Activated T-helper 17 cell treated with anti-CD3 and anti-CD28 coated beads, Interleukin-2, amount 50 U/mL, for 72 hours (primary cell): ENCODE measurements around the gene UFD1. TPM values are rescaled to one million over a fixed set of nuclear protein-coding genes. Genes with fewer than 3 reads are reported as not detected.

Source experiments
- ATAC-seq: fragments of 150-1000 bp; cut with Tn5 transposase; replicated peaks from 2 replicates; pipeline ENCODE4 v1.10.0; 2021; ENCODE audit warnings: mild to moderate bottlenecking, moderate library complexity
- H3K27ac Mint-ChIP-seq: one replicate; pipeline ENCODE4 v1.8.0; 2022; ENCODE audit warnings: mixed read lengths
- H3K27me3 Mint-ChIP-seq: one replicate; pipeline ENCODE4 v1.8.0; 2022; ENCODE audit warnings: mixed read lengths
- H3K36me3 Mint-ChIP-seq: one replicate; pipeline ENCODE4 v1.8.0; 2022; ENCODE audit warnings: low read depth, mild to moderate bottlenecking, mixed read lengths
- H3K4me1 Mint-ChIP-seq: one replicate; pipeline ENCODE4 v1.8.0; 2022; ENCODE audit warnings: mixed read lengths
- H3K4me3 Mint-ChIP-seq: one replicate; pipeline ENCODE4 v1.8.0; 2022; ENCODE audit warnings: mild to moderate bottlenecking, mixed read lengths
- H3K9me3 Mint-ChIP-seq: one replicate; pipeline ENCODE4 v1.8.0; 2022; ENCODE audit warnings: mixed read lengths
- total RNA-seq, 2 donors: library from RNA; stranded (reverse); gene quantifications; one replicate each; pipeline ENCODE4 v1.2.3, GENCODE V29; 2022

Gene UFD1
- total RNA-seq, 2 donors from 2014 or later: 56.0 to 93.5 TPM

DNA sequence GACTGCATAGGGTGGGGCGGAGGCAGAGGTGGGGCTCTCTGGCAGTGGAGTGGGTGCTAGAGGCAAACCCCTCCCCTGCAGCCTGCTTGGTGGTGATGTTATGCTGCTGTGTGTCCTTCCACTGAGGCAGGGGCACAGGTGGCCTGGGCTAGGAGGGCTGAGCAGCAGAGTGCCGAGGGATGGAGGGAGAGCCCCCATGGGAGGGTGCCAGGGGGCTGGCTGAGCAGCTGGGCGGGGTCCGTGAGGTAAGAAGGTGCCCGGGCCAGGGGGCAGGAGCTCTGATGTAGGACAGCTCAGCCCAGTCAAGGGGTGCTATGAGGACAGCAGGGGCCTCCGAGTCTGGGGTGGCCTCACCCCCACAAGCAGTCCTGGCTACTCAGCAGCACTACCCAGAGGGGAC, 41.0 kb upstream of the UFD1 start:
- peaks cover 15% of the 10 kb centered on the region for H3K36me3 Mint-ChIP-seq
- H3K9me3 Mint-ChIP-seq: no peaks in the 10 kb centered on the region
- ATAC-seq: no peak
- H3K27ac Mint-ChIP-seq: no peak overlapping the region
- peaks cover 4% of the 10 kb centered on the region for H3K27me3 Mint-ChIP-seq
- H3K4me1 Mint-ChIP-seq: no peaks in the 10 kb centered on the region
- no peak overlapping the region for H3K4me3 Mint-ChIP-seq

DNA sequence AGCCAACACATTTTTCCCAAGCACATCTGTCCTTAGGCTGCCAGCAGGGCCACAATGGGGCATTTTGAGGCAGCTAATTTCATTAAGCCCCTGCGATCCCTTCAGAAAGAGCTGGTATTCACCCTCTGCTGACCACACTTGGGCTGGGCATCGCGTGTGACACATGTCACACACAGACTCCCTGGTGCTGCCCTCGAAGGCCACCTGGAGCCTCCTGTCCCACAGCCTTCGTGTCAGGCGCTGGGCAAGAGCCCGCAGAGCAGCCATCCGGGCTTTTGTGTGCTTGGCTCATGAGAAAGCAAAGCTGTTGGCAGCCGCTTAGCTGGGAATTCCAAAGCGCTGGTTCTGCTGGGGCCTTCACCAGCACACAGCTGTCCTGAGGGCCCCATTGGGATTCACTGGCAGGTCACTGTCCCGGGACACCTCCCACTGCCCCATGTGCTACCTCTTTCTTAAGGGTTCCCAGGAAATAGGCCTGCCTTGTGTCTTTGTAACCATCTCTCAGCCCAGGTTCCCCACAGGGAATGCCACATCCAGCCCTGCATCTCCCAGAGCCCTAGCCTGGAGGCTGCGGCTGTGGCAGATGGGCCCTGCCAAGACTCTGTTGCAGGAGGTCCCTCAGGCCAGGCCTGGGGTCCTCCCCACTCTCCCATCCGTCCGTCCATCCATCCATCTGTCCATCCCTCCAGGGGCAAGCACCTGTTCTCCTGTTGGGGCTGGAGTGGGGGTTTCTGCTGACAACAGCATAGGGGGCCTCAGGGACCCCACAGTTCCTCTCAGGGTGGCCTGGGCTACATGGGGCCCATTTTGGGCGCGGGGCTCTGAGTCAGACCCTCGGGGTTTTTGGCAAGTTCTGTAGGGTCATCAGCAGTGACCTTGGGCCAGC, 40.3 kb upstream of the UFD1 start:
- H3K9me3 Mint-ChIP-seq: no peaks in the 10 kb centered on the region
- no peaks in the 10 kb centered on the region for H3K27me3 Mint-ChIP-seq
- H3K4me3 Mint-ChIP-seq: no peak overlapping the region
- H3K27ac Mint-ChIP-seq: no peak overlapping the region
- H3K4me1 Mint-ChIP-seq: no peaks in the 10 kb centered on the region
- ATAC-seq: no peak
- H3K36me3 Mint-ChIP-seq: peaks cover 17% of the 10 kb centered on the region

DNA sequence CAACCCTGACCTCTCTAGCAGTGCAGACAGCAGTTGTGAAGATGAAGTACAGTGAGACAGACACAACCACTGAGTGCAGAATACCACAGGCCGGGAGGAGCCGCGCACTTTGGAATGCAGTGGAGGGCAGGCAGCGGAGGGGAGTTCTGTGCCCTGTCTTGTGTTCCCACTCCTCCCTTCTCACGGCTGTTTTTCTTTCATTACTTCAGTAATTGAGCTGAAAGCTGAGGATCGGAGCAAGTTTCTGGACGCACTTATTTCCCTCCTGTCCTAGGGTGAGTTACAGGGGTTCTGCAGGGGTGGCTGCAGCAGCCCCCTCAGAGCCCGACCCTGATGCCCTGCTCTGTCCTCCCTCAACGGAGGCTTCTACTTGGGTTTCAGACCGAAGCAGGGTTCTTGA, 39.6 kb upstream of the UFD1 start:
- Mint-ChIP-seq H3K4me1 (no peaks in the 10 kb centered on the region), H3K27ac (no peak overlapping the region), H3K4me3 (no peak overlapping the region), H3K36me3 (peaks cover 24% of the 10 kb centered on the region), H3K27me3 (no peaks in the 10 kb centered on the region), H3K9me3 (no peaks in the 10 kb centered on the region)
- ATAC-seq: no peak

DNA sequence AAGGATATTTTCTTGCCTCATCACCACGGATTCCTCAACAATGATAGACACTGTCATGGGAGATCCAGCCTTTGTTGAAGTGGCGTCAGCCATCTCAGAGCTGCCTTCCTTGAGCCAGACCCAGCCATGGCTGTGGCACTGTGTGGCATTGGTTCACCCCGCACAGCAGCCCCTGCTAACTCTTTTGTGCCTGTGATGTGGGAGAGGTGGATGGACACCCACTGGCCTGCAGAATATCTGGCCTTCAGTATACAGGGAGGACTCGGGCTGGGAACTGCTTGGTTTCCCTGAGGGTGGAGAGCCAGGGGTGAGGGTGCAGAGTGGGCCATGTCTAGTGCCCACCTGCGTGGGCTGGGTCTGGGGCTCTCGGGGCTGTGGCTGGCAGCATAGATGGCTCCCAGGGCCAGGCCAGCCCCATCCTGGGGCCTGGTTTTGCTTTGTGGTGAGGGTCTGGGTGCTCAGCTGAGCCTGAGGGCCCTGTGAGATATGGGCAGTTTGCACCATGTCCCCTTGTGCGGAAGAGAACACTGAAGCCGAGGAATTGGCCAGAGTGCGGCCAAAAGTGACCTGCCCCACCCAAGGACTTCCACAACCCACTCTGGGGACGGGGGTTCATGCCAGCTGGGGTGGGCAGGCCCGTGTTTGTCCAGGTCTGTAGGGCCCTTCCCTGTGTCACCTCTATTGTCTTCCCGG, 39.1 kb upstream of the UFD1 start:
- H3K4me3 Mint-ChIP-seq: no peak overlapping the region
- no peaks in the 10 kb centered on the region for H3K9me3 Mint-ChIP-seq
- H3K4me1 Mint-ChIP-seq: no peaks in the 10 kb centered on the region

DNA sequence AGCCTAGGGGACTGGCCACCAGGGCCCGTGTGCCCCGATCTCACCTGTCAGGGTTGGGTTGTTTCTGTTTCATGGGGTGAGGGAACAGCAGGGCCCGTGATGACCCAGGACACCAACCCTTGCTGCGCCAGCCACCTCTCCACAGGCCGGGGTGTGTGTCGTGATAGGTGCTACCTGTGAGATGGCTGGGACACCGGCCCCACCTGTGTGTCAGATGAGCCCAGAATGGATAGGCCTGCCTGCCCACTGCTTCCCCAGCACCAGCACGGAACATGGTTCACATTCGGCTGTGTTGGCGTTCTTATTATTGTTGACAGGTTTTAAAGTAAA, 38.1 kb upstream of the UFD1 start:
- Mint-ChIP-seq H3K27ac (no peak overlapping the region), H3K27me3 (no peaks in the 10 kb centered on the region), H3K4me1 (no peaks in the 10 kb centered on the region), H3K4me3 (no peak overlapping the region), H3K36me3 (peaks cover 39% of the 10 kb centered on the region), H3K9me3 (no peaks in the 10 kb centered on the region)
- no peak for ATAC-seq

More for the DNA sequence above, 39.1 kb upstream of the UFD1 start:
- peaks cover 30% of the 10 kb centered on the region for H3K36me3 Mint-ChIP-seq
- no peaks in the 10 kb centered on the region for H3K27me3 Mint-ChIP-seq
- no peak for ATAC-seq
- H3K27ac Mint-ChIP-seq: no peak overlapping the region

DNA sequence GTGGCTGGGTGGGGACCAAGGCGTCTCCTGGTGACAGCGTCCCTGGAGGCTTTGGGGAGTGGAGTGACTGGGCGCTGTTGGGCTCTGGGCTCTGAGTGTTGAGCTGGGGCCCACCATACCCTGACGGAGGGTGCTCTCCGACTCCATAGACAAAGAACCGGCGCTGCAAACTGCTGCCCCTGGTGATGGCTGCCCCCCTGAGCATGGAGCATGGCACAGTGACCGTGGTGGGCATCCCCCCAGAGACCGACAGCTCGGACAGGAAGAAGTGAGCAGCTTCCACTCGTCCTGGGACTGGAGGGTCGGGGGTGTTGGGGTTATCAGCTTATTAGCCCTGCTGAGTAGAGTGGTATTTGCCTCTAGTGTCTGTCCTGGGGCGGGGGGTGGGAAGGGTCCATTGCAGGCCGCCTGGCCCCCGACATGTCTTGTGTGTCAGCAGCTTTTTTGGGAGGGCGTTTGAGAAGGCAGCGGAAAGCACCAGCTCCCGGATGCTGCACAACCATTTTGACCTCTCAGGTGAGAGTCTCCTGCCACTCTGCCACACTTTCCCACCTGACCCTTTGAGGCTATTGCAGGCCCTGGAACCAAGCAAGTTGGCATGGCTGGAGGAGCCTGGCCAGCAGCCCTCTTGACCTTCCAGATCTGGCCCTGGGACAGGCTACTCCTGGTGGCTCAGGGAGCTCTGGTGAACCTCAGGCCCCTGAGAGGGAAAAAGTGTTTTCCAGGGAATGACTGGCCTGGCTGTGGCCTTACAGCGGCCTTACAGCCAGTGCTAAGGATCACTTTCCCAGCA, 37.6 kb upstream of the UFD1 start:
- Mint-ChIP-seq H3K4me3 (no peak overlapping the region), H3K27ac (no peak overlapping the region), H3K27me3 (no peaks in the 10 kb centered on the region), H3K4me1 (no peaks in the 10 kb centered on the region), H3K9me3 (no peaks in the 10 kb centered on the region), H3K36me3 (peaks cover 44% of the 10 kb centered on the region)
- no peak for ATAC-seq

DNA sequence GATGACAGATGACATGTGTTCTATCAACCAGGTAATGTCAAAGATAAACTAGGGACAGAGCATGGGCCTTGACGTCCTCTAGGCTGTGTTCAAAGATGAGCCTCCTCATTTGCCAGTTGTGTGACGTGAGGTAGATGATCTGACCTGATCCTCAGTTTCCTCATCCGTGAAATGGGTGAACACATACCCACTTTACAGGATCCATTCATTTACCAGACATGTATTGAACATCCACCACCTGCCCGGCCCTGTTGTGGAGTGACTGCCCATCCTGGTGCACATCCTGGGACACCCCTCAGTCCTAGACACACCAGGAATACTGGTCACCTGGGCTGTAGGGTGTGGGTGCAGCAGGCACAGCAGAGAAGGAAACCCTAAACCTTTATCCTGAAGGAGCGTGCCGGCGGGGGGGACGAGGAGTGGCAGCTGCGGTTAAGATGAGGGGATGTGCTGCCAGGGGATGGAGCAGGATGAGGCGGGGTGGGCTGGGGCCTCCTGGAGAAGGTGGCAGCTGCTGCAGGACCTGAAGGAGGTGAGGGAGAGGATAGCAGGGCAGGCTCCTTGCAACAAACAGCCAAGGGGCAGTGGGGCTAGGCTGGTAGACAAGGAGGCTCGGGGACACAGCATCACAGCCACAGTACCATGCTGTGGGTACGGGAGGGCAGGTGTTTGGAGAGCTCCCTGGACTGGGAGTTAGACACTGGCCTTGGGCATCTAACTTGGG, 36.8 kb upstream of the UFD1 start:
- no peak overlapping the region for H3K4me3 Mint-ChIP-seq
- H3K36me3 Mint-ChIP-seq: peaks cover 52% of the 10 kb centered on the region
- no peak for ATAC-seq
- H3K4me1 Mint-ChIP-seq: no peaks in the 10 kb centered on the region
- H3K9me3 Mint-ChIP-seq: no peaks in the 10 kb centered on the region
- no peak overlapping the region for H3K27ac Mint-ChIP-seq
- no peaks in the 10 kb centered on the region for H3K27me3 Mint-ChIP-seq

DNA sequence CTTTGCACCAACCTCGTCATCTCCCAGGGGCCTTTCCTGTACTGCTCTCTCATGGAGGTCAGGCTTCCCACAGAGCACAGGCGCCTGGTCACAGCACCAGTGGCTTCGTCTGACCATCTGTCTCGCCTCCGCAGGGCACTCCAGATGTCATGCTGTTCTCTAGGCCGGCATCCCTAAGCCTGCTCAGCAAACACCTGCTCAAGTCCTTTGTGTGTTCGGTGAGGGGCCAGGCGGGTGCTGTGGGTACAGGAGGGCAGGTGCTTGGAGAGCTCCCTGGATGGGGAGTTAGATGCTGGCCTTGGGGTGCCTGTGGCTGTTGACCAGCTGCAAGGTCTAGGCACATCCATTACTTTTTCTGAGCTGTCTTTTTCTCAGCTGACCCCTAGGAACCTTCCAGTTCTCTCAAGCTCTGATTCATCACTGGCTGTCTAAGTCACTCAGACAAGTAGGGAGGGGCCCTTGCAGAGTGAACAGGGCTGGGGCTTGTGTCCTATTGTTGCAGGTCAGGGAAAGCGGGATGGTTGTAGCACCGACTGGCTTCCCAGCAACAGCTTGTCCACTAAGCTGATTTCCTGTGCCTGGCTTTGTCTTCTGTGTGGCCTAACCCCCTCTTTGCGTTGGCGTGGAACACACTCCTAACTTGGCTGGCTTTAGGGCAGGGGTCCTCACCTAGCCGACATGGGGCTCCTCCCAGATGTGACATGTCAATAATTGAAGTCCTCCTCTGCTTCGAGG, 36.0 kb upstream of the UFD1 start:
- no peak overlapping the region for H3K27ac Mint-ChIP-seq
- ATAC-seq: no peak
- no peaks in the 10 kb centered on the region for H3K4me1 Mint-ChIP-seq
- no peak overlapping the region for H3K4me3 Mint-ChIP-seq
- H3K9me3 Mint-ChIP-seq: no peaks in the 10 kb centered on the region
- H3K27me3 Mint-ChIP-seq: no peaks in the 10 kb centered on the region
- H3K36me3 Mint-ChIP-seq: peaks cover 52% of the 10 kb centered on the region

DNA sequence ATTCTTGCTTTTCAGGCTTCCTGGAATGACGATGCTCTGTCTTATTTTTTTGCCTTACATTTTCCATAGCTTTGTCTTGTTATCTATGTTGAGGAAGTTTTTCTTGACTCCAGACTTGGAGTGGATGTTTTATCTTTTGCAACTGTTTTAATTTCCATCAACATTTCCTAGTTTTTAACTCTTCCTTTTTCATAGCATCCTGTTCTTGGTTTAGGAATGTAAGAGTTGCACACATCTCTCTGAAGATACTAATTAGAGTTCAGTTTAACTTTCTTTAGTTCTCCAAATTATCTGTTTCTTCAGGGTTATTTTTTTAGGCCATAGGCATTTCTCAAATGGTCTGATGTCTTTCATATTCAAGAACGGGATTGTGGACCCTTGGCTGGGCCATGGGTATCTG, 34.8 kb upstream of the UFD1 start:
- Mint-ChIP-seq H3K4me1 (no peaks in the 10 kb centered on the region), H3K36me3 (peaks cover 61% of the 10 kb centered on the region), H3K27me3 (no peaks in the 10 kb centered on the region), H3K9me3 (no peaks in the 10 kb centered on the region), H3K4me3 (no peak overlapping the region), H3K27ac (no peak overlapping the region)
- ATAC-seq: no peak

DNA sequence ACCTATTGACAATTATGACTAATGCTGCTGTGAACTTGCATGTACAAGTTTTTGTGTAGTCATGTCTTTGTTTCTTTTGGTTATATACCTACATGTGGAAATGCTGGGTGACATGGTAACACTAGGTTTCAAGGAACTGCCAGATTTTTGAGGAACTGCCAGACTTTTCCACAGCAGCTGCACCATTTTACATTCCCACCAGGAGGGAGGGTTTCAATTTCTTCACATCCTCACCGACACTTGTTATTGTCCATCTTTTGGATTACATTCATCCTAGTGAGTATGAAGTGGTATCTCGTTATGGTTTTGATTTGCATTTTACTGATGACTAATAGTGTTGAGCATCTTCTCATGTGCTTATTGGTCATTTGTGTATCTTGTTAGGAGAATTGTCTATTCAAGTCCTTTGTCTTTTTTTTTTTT, 31.9 kb upstream of the UFD1 start:
- Mint-ChIP-seq H3K4me1 (peaks cover 3% of the 10 kb centered on the region), H3K27ac (no peak overlapping the region), H3K4me3 (no peak overlapping the region), H3K27me3 (no peaks in the 10 kb centered on the region), H3K36me3 (peaks cover 79% of the 10 kb centered on the region), H3K9me3 (no peaks in the 10 kb centered on the region)
- no peak for ATAC-seq

DNA sequence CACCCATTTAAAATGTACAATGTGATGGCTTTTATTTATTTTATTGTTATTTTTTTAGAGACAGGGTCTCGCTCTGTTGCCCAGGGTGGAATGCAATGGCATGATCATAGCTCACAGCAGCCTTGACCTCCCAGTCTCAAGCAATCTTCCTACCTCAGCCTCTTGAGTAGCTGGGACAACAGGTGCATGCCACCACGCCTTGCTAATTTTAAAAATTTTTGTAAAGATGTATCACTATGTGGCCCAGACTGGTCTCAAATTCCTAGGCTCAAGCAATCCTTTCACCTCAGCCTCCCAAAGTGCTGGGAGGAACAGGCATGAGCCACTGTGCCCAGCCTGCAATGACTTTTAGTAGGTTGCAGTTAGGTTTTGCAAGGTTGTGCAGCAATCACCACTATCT, 30.9 kb upstream of the UFD1 start:
- peaks cover 10% of the 10 kb centered on the region for H3K4me1 Mint-ChIP-seq
- peaks cover 79% of the 10 kb centered on the region for H3K36me3 Mint-ChIP-seq
- H3K9me3 Mint-ChIP-seq: no peaks in the 10 kb centered on the region
- H3K27me3 Mint-ChIP-seq: no peaks in the 10 kb centered on the region
- H3K4me3 Mint-ChIP-seq: no peak overlapping the region
- H3K27ac Mint-ChIP-seq: no peak overlapping the region
- no peak for ATAC-seq

DNA sequence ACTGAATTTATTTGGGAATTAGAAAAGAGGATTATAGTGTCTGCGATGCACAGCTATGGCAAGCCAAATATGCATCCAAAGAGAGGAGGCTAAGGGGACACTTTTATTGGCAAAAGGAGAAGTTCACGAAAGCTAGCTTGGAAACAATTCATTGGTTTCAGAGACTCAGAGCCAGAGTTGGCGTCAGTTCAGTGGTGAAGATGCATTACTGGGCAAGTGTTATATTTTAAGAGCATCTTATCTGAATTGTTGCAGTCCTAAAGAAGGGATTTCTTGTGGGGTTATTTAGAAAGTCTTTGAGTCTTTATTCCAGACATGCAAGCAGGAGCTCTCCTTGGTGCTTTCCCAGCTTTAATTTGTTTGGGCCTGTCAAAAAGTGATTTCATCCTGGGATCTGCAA, 30.2 kb upstream of the UFD1 start:
- H3K4me3 Mint-ChIP-seq: no peak overlapping the region
- peaks cover 10% of the 10 kb centered on the region for H3K4me1 Mint-ChIP-seq
- no peak overlapping the region for H3K27ac Mint-ChIP-seq
- ATAC-seq: no peak
- H3K27me3 Mint-ChIP-seq: no peaks in the 10 kb centered on the region
- no peaks in the 10 kb centered on the region for H3K9me3 Mint-ChIP-seq
- peaks cover 74% of the 10 kb centered on the region for H3K36me3 Mint-ChIP-seq

DNA sequence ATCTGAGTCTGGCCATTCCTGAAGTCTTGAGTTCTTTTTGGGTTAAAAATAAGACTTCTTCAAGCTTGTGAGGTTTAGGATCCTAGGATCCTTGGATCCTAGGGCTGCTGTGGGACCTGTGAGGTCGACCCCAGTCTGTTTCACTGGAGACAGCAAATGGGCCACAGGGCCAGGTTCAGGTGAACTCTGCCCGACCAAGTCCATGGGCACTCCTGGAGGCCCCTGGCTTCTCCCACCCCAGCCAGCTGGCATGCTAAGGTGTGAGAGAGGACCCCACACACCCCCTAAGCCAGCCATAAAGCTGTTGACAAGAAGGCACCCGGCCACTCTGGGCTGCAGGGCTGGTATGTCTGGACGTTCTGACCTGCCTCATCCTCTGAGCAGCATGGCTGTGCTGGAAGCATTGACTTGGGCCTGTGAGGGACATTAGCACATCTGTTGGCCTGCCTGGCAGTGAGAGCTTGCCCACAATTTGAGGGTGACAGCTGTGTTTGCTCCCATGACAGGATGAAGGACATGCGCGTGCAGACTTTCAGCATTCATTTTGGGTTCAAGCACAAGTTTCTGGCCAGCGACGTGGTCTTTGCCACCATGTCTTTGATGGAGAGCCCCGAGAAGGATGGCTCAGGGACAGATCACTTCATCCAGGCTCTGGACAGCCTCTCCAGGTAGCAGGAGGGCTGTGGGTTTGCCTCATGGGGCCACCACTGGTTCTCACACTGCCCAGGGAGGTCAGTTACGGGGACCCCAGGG, 29.2 kb upstream of the UFD1 start:
- no peaks in the 10 kb centered on the region for H3K27me3 Mint-ChIP-seq
- no peak for ATAC-seq
- H3K36me3 Mint-ChIP-seq: peaks cover 64% of the 10 kb centered on the region
- no peaks in the 10 kb centered on the region for H3K9me3 Mint-ChIP-seq
- no peak overlapping the region for H3K4me3 Mint-ChIP-seq
- peaks cover 10% of the 10 kb centered on the region for H3K4me1 Mint-ChIP-seq
- no peak overlapping the region for H3K27ac Mint-ChIP-seq
